Endothelial cell of umbilical vein (primary cell): Measurements from ENCODE around the gene PPP1R26. TPM values are rescaled to one million over a fixed set of nuclear protein-coding genes. Genes with fewer than 3 reads are reported as not detected.

Source experiments
- BruUV-seq: library from RNA; stranded (reverse); fragments of 400-500 nt; replicated peaks from 2 replicates; lab custom pipeline; 2021; lab: Mats Ljungman, UMichigan
- CTCF ChIA-PET: fragments of 300-600, 350-600 bp; sonication (Branson Sonifier 250); formaldehyde crosslinking; loops from one replicate; lab custom pipeline; 2021; ENCODE audit warnings: antibody characterized with exemption, inconsistent platforms; lab: Charles Lee
- POLR2A ChIA-PET: fragments of 300-600, 350-600 bp; sonication (Branson Sonifier 250); formaldehyde crosslinking; loops from one replicate; lab custom pipeline; 2021; ENCODE audit warnings: antibody characterized with exemption, inconsistent platforms; lab: Charles Lee
- DNase-seq: peaks from one replicate; pipeline ENCODE4 v3.0.0-alpha.2; 2011; ENCODE audit warnings: low read depth, low spot score
- FAIRE-seq: peaks from 2 replicates; lab custom pipeline; 2011; peaks lifted over from hg19 to GRCh38; lab: Jason Lieb, UNC
- H2AFZ ChIP-seq: 2 replicates; pipeline ENCODE4 v1.6.0; 2012; ENCODE audit warnings: low read depth, low read length, control low read depth, inconsistent platforms
- H3K27ac ChIP-seq: 2 replicates; pipeline ENCODE4 v1.5.1; 2011; ENCODE audit warnings: low read depth, mild to moderate bottlenecking, control low read depth, low read length, moderate library complexity; ENCODE audit not compliant: insufficient read depth
- H3K27me3 ChIP-seq, 2 experiments: 2 replicates each; pipeline versions ENCODE4 v1.6.0 to v1.6.1; 2011; ENCODE audit warnings: low read length in 2 of 2, mixed read lengths in 1 of 2; ENCODE audit not compliant: control insufficient read depth in 2 of 2, insufficient read depth in 2 of 2
- H3K36me3 ChIP-seq, 2 experiments: 2 replicates in 1 of 2; 3 replicates in 1 of 2; pipeline ENCODE4 v1.5.1; 2011; ENCODE audit warnings: low read length in 2 of 2, mild to moderate bottlenecking in 1 of 2, moderate library complexity in 1 of 2; ENCODE audit not compliant: control insufficient read depth in 2 of 2, insufficient read depth in 2 of 2; ENCODE audit errors: extremely low read depth in 1 of 2
- H3K4me1 ChIP-seq: 3 replicates; pipeline ENCODE4 v1.5.1; 2011; ENCODE audit warnings: mild to moderate bottlenecking, low read length; ENCODE audit not compliant: control insufficient read depth, insufficient read depth; ENCODE audit errors: extremely low read depth
- H3K4me2 ChIP-seq: 2 replicates; pipeline ENCODE4 v1.6.1; 2011; ENCODE audit warnings: low read length, control low read depth, mixed read lengths; ENCODE audit not compliant: insufficient read depth
- H3K4me3 ChIP-seq, 3 experiments: fragments of 200-600 bp in 1 of 3; sonication (generic), shearing (Covaris generic) in 1 of 3; replicated peaks in 1 of 3; 2 replicates each; pipeline ENCODE4 v1.5.1; 2011 to 2016; ENCODE audit warnings: control low read depth in 3 of 3, low read length in 3 of 3, mild to moderate bottlenecking in 2 of 3, inconsistent platforms in 1 of 3, low read depth in 1 of 3, moderate library complexity in 1 of 3; ENCODE audit not compliant: insufficient read depth in 1 of 3
- H3K79me2 ChIP-seq: 2 replicates; pipeline ENCODE4 v1.6.0; 2012; ENCODE audit warnings: low read length, inconsistent platforms; ENCODE audit not compliant: control insufficient read depth, insufficient read depth
- H3K9ac ChIP-seq: replicated peaks from 2 replicates; pipeline ENCODE3; 2011; ENCODE audit warnings: low read length, control low read depth; ENCODE audit not compliant: insufficient read depth; ENCODE audit errors: extremely low read depth
- H3K9me1 ChIP-seq: replicated peaks from 3 replicates; pipeline ENCODE4 v1.6.0; 2011; ENCODE audit warnings: mild to moderate bottlenecking, low read length; ENCODE audit not compliant: control insufficient read depth, insufficient read depth; ENCODE audit errors: extremely low read depth
- H3K9me3 ChIP-seq: replicated peaks from 2 replicates; pipeline ENCODE4 v1.5.1; 2012; ENCODE audit warnings: low read length, inconsistent platforms; ENCODE audit not compliant: control insufficient read depth, insufficient read depth
- H4K20me1 ChIP-seq: replicated peaks from 2 replicates; pipeline ENCODE3; 2011; ENCODE audit warnings: mild to moderate bottlenecking, low read length; ENCODE audit not compliant: control insufficient read depth, insufficient read depth; ENCODE audit errors: extremely low read depth
- EZH2 ChIP-seq: IDR thresholded peaks from 2 replicates; pipeline ENCODE4 v1.6.1; 2012; ENCODE audit warnings: borderline replicate concordance, low read depth, mild to moderate bottlenecking, moderate library complexity, low read length, inconsistent platforms; ENCODE audit not compliant: severe bottlenecking
- FOS ChIP-seq: IDR thresholded peaks from 2 replicates; pipeline ENCODE4 v1.6.1; 2011; ENCODE audit warnings: mild to moderate bottlenecking, low read length, moderate library complexity, borderline replicate concordance; ENCODE audit not compliant: insufficient read depth
- GATA2 ChIP-seq: IDR thresholded peaks from 2 replicates; pipeline ENCODE4 v1.7.0; 2011; ENCODE audit warnings: low read depth, mild to moderate bottlenecking, moderate library complexity, mixed read lengths, low read length; ENCODE audit not compliant: insufficient read length, insufficient read depth
- JUN ChIP-seq: IDR thresholded peaks from 2 replicates; pipeline ENCODE4 v1.6.1; 2011; ENCODE audit warnings: borderline replicate concordance, low read depth; ENCODE audit not compliant: insufficient read length, insufficient read depth
- MYC ChIP-seq: IDR thresholded peaks from one replicate; pipeline ENCODE4 v1.6.1; 2011; ENCODE audit warnings: mild to moderate bottlenecking, low read depth, low read length
- POLR2A ChIP-seq: IDR thresholded peaks from 2 replicates; pipeline ENCODE4 v1.6.1; 2012; ENCODE audit warnings: low read depth, mild to moderate bottlenecking, control low read depth, low read length
- POLR2AphosphoS5 ChIP-seq: IDR thresholded peaks from 2 replicates; pipeline ENCODE4 v1.6.1; 2012; ENCODE audit warnings: low read depth, mild to moderate bottlenecking, control low read depth, low read length, moderate library complexity; ENCODE audit not compliant: insufficient read depth
- dilution Hi-C: fragments of 300-500 bp; cut with MboI; formaldehyde crosslinking; loops from one replicate; pipeline ENCODE4 v1.15.0; 2019; ENCODE audit warnings: low sequenced_read_pairs; ENCODE audit not compliant: extremely low pct_ligation_motif_present
- intact Hi-C: fragments of 100-400 bp; cut with micrococcal nuclease; formaldehyde crosslinking; loops from one replicate; pipeline ENCODE4 v1.10.0; 2022
- polyA plus RNA-seq, 4 experiments: library from polyadenylated mRNA; depleted of rRNA in 3 of 4; stranded (reverse) in 3 of 4; unstranded in 1 of 4; fragments of >200 nt; gene quantifications; 2 replicates each; pipeline versions ENCODE4 v1.2.1 to v1.2.3, GENCODE V29; 2011 to 2012; ENCODE audit warnings: missing spikeins in 1 of 4
- total RNA-seq: library from RNA; stranded (reverse); gene quantifications from 2 replicates; pipeline ENCODE4 v1.2.3, GENCODE V29; 2021
- TF ChIP-seq, protein P1 (sequence below): IDR thresholded peaks from 2 replicates; pipeline ENCODE4 v1.6.1; 2011; ENCODE audit not compliant: insufficient read depth, insufficient read length
- TF ChIP-seq, protein P2 (sequence below), 2 donors: IDR thresholded peaks; 1 replicate in 1 of 2; 2 replicates in 1 of 2; pipeline ENCODE4 v1.5.1; 2011; ENCODE audit warnings: low read length in 2 of 2, mild to moderate bottlenecking in 2 of 2, moderate library complexity in 2 of 2, control low read depth in 1 of 2, inconsistent platforms in 1 of 2, low read depth in 1 of 2; ENCODE audit not compliant: insufficient read depth in 1 of 2; ENCODE audit errors: extremely low read depth in 1 of 2

Gene PPP1R26
- total and polyA plus RNA-seq, 2 donors (not counting 3 experiments of a cell fraction or from before 2014, with no cell fraction given) = 5.9 to 16.9 TPM

DNA sequence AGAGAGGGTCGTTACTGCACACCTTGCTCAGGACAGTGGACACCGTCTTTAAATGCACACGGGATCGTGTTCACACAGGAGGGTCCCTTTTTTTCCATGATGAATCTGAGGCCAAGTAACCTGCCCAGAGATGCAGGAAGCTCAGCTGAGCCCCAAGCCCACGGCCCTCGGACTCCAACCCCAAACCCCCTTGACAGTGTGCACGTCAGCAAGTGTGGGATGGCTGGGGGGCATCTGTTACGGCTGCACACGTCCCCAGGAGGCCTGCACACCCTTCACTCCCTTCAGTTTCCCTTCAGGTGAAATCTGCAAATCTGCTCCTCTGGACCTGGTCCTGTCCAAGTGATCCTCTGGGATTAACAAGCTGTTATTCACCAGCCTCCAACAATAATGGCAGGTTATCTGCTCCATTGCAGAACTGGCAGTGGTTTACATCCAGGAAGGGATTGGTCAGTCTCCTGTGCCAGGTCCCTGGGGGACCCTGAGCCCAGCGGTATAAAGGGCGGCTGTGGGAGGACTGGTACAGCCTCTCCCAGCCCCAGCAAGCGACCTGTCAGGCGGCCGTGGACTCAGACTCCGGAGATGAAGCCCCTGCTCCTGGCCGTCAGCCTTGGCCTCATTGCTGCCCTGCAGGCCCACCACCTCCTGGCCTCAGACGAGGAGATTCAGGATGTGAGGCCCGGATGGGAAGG, 41.5 kb downstream of the PPP1R26 start, which contains the start of gene LCN1:
Gene LCN1, plus strand, starts transcription at position 525 of the 692 bp plus-strand sequence. Its CDS starts 58 bp downstream, at position 583.
- POLR2A ChIA-PET = no interaction called here
- TF ChIP-seq FOS (no peak), POLR2A (no peak), MYC (no peak), POLR2AphosphoS5 (no peak), GATA2 (no peak), EZH2 (no peak), JUN (no peak)
- TF ChIP-seq, protein P1, sequence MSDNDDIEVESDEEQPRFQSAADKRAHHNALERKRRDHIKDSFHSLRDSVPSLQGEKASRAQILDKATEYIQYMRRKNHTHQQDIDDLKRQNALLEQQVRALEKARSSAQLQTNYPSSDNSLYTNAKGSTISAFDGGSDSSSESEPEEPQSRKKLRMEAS = no peak
- TF ChIP-seq, protein P2, sequence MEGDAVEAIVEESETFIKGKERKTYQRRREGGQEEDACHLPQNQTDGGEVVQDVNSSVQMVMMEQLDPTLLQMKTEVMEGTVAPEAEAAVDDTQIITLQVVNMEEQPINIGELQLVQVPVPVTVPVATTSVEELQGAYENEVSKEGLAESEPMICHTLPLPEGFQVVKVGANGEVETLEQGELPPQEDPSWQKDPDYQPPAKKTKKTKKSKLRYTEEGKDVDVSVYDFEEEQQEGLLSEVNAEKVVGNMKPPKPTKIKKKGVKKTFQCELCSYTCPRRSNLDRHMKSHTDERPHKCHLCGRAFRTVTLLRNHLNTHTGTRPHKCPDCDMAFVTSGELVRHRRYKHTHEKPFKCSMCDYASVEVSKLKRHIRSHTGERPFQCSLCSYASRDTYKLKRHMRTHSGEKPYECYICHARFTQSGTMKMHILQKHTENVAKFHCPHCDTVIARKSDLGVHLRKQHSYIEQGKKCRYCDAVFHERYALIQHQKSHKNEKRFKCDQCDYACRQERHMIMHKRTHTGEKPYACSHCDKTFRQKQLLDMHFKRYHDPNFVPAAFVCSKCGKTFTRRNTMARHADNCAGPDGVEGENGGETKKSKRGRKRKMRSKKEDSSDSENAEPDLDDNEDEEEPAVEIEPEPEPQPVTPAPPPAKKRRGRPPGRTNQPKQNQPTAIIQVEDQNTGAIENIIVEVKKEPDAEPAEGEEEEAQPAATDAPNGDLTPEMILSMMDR (IDR thresholded peaks at IDR 0.05; ENCODE audit: extremely low read depth in 1 of 2, insufficient read depth in 1 of 2, low read depth in 1 of 2, low read length in 2 of 2) = no peak
- H4K20me1 ChIP-seq = no peaks in the 10 kb centered on the region
- H3K9me3 ChIP-seq = no peaks in the 10 kb centered on the region
- no peaks in the 10 kb centered on the region for H3K36me3 ChIP-seq
- H3K27me3 ChIP-seq = no peaks in the 10 kb centered on the region
- CTCF ChIA-PET = no interaction called here
- no peaks in the 10 kb centered on the region for H3K79me2 ChIP-seq
- no peak within 1 kb of the TSS for H3K27ac ChIP-seq
- H3K9me1 ChIP-seq = no peaks in the 10 kb centered on the region
- DNase-seq (no peak), FAIRE-seq (no peak)
- intact Hi-C loops = no loop called here
- H2AFZ ChIP-seq = no peak within 1 kb of the TSS
- no peak within 1 kb of the TSS for H3K4me2 ChIP-seq
- H3K4me3 ChIP-seq = no peak within 1 kb of the TSS
- no peak within 1 kb of the TSS for H3K9ac ChIP-seq
- no TSS peak for BruUV-seq
- peaks cover 2% of the 10 kb centered on the region for H3K4me1 ChIP-seq
- dilution Hi-C loops = no loop called here
